SIG-M5 treated with dmso at 0.1 percent for 504 hours (cell line): ENCODE measurements around the gene COL25A1.
"Not testable (repeated sequence)": the region's sequence is repeated elsewhere in the genome, so short reads cannot be mapped to it uniquely, and the experiment has no call there.

Experiments
- DNase-seq: peaks from one replicate; lab custom pipeline; 2025; ENCODE audit not compliant: unreplicated experiment; lab: John Stamatoyannopoulos, UW

The COL25A1 gene

DNA sequence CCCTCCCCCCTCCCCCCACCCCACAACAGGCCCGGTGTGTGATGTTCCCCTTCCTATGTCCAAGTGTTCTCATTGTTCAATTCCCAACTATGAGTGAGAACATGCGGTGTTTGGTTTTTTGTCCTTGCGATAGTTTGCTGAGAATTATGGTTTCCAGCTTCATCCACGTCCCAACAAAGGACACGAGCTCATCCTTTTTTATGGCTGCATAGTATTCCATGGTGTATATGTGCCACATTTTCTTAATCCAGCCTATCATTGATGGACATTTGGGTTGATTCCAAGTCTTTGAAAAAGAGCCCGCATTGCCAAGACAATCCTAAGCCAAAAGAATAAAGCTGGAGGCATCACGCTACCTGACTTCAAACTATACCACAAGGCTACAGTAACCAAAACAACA is 231.8 kb downstream of the COL25A1 start:
- DNase-seq: not testable (repeated sequence)

DNA sequence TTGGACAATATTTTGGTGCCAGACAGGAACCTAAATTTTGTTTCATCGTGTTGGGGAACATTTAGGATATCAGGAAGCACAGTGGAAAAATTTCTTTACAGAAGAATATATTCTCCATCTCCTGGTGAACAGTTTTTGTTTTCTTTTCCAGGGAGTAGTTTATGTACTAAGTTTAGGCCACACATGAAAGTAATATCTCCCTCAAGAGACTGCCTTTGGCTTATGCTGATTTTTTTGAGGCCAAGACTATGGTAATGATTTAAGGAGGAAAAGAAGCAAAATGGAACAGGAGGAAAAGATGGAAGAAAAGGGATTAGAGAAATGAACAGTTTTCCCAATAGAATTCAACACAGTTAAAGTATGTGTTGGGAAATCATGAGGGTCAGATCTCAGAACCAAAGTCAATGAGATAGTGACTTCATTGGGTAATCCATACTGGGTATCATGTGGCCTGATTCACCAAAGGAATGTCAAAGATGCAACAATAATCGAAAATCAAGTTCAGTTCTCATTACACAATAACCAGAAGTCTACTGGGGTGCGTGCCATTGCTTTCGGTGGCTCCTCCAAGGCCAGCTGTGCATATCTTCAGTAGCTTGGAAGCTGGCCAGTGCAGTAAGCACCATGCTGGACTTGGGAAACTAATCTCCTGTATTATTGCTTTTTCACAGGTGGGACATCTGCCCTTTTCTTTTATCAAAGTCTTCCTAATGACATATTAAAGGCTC is 234.8 kb downstream of the COL25A1 start:
- no peak for DNase-seq

- DNase-seq: no peak
These were observed 237.5 kb downstream of the COL25A1 start for GRCh38 chr4:109065006-109065405.

DNA sequence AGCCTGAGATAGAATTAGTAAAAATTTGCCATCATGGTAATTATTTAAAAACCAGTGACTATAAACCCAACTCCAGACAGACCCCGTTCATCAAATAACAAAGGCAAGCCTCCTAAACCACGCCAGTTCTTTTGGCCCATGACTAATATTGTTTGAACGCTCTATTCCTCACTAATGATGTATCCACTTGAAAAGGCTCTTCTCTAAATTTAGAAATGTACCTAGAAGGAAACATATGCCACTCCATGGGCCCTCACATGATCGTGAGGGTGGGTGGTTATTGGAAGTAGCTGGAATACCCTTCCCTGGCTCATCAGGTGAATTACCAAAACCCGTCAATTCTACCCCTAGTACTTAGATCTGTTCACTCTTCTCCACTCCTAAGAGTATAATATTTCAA is 249.2 kb downstream of the COL25A1 start:
- no peak for DNase-seq

DNA sequence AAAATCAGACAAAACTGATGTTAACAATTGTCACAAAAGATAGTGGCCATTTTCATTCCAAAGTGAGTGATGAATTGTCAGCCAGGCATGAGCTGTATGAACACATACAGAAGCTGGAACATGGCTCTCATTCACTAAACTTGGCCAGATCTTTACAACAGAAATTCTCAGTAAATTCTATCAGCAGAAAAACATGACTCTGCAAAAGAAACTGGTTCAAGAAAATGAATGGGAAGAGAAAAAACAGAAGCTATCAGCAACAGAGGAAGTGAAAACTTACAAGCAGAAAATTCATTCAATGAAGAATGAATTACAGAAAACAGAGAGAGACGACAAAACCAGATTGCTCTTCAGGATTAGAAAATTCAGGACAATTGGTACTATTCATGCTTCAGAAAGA is 249.6 kb downstream of the COL25A1 start:
- peak; percentile 28 for DNase-seq

DNA sequence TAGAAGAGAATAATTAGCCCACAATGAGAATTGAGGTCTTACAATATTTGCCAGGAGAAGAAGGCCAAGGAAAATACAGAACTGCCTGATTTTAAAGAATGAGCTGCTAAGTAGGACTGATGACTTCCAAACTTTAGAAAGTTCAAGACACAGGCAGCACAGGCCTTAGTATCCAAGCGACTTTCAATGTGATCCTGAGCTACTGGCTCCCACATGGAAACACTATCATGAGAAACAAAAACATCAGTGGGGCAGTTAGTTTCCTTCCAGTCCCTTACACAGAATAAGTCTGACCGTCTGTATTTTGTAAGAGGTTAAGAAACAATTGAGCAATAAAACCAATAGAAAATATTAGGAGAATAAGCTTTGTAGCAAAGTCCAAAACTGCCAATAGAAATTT is 251.4 kb downstream of the COL25A1 start:
- DNase-seq: no peak

DNA sequence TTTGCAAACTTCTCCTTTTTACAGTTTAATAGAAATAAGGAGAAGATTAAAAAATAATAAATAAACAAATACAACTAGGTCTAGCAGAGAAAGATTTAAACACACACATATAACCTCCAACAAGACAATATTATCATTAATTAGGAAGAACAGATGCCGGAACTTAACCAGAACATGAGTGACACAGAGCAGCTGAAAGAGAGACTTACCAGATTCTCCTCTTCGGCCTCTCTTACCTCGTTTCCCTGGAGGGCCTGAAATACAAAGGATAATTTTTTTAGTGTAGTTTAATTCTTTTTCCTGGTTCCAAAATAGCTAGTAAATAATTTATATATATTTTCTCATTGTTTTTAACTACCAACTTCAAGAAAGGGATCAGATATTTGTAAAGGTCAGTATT is 252.5 kb downstream of the COL25A1 start:
- DNase-seq: no peak

DNA sequence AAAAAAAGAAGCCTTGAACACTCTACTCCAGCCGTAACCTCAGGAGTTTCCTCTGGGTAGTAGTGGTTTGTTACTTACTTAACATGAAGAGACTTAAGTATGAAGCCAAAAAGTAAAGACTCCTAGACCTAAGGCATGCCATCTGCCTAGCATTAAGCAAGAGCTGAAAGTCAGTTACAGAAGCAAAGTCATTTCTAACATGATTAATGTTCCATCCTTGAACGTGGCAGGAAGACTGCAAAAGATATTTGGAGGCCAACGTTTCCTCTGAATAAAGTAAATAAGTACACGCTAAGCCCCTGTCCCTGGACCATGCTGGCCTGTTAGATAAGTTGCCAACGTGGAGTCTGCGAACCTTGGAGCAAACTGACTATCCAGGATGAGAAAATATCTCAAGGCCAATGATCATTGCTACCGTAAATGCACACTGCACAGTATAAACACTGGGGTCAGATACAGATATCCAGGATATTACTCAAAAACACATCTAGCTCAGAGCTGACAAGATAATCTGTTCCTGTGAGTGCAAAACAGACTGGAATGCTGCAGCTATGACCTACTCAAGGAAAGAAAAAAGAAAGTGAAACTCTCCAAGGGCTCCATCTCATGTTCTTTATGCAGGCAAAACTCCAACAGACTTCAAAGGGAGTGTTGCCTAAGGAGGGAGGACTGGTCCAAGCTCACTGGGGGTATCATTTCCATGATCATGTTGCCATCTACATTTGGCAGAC is 255.8 kb downstream of the COL25A1 start:
- no peak for DNase-seq

GRCh38 chr4:109044431-109044830 is 258.0 kb downstream of the COL25A1 start:
- DNase-seq: no peak

DNA sequence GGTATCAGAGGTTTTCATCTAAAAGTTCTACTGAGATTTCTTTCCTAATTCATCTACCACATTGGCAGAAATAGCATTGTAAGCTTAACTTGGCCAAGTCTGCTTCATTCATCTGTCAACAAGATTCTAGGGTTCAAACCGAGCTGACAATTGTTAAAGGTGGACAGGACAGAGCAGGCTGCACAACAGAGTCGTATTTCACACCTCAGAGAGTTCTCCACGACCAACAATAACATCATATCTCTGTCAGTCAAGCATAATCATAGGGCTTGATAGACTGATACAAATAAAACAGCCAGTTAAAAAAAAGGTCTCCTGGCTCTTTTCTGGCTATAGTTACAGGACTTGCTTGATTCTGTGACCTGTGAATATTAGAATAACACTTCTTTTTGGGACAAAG is 259.2 kb downstream of the COL25A1 start:
- no peak for DNase-seq

DNA sequence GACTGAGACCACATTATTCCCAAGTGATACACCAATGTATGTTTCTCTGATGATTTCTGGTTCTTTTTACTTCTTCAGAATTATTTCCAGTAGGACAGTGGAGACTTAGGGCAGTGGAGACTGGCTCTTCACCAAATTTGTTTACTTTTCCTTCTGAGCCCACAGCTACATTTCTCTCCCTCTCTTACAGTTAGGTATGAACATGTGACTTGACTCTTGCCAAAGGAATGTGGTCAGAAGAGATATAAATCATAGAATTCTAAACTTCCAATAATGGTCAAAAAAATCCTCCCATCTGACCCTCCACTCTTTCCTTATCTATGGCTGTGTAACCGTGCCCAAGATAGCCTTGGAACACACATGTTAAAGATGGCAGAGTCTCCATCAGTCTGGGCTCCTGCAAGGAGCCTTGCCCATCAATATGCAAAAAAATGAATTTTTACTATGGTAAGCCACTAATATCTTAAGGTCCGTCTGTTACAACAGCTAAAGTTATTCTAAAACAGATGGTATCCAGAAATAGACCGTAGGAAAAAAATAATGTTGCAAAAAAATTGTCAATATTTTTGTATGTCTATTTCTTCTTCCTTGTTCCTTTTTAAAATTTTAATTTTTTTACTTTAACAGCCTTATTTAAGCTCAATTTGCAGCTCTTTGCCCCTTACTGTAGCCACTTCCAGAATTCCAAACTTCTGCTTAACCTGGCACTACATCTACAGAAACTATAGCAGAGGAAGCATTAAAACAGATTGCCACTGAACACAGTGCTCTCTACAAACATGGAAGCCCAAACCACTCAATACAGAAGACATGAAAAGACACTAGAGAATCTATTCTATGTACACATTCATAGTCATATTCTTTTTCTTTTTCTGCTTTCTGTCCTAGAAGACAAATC is 260.7 kb downstream of the COL25A1 start:
- no peak for DNase-seq

- DNase-seq: peak; percentile 4
These were observed 262.0 kb downstream of the COL25A1 start for GRCh38 chr4:109040441-109040840.

DNA sequence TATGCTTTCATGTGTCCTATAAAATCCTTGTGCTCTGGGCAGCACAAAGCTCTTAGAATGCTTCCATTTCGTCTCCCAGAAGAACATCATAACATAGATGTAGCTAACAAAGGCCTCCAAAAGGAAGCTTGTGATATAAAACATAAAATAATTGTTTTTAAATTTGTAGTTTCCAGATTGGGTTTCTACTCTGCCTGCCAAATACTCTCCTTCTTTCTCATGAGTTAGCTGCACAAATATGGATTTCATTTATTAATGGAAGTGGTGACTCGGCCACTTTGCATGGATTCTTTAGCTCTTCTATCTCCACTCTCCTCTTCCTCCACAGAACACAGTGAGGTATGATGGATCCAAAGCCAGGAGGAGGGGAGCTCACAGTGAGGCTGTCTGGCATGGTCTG is 265.4 kb downstream of the COL25A1 start:
- no peak for DNase-seq

- DNase-seq: no peak
These were observed 268.5 kb downstream of the COL25A1 start for GRCh38 chr4:109033993-109034392.

- no peak for DNase-seq
These were observed 269.8 kb downstream of the COL25A1 start for GRCh38 chr4:109032671-109033070.

GRCh38 chr4:109029987-109030386 is 272.5 kb downstream of the COL25A1 start:
- no peak for DNase-seq

DNA sequence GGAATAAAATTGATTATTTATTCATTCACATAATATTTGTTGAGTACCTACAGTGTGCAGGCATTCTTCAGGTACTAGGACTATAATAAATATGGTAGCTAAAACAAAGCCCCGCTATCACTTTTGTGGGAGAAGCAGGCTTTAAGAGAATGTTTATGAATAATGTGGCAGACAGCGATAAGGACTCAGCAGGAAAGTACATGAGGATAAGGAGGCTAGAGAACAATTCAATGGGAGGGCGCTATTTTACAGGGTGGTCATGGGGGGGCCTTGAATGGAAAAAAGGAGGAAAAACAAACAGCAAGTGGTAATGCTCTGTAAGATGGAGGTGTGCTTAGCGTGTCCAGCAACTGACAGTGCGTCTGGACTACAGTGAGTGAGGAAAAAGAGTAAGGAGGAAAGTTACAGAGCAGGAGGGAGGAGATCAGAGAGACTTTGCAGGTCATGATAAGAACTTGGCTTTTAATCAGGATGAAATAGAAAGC is 275.4 kb downstream of the COL25A1 start:
- no peak for DNase-seq

- no peak for DNase-seq
These were observed 275.9 kb downstream of the COL25A1 start for GRCh38 chr4:109026588-109026987.

GRCh38 chr4:109025471-109026076 is 276.9 kb downstream of the COL25A1 start:
- no peak for DNase-seq

GRCh38 chr4:109022961-109023360 is 279.5 kb downstream of the COL25A1 start:
- no peak for DNase-seq

DNA sequence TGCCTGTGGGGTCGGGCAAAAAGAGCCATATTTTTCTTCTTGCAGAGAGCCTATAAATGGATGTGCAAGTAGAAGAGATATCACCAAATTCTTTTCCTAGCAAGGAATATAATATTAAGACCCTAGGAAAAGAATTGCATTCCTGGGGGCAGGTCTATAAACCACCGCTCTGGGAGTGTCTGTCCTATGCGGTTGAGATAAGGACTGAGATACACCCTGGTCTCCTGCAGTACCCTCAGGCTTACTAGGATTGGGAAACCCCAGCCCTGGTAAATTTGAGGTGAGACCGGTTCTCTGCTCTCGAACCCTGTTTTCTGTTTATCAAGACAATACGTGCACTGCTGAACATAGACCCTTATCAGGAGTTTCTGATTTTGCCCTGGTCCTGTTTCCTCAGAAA is 280.8 kb downstream of the COL25A1 start:
- DNase-seq: not testable (repeated sequence)
